Right atrium auricular region (tissue), 2 donors: ENCODE results near the gene USP31. TPM values are rescaled to one million over a fixed set of nuclear protein-coding genes. Genes with fewer than 3 reads are reported as not detected.

Experiments used
- DNase-seq: peaks from one replicate; pipeline ENCODE4 v3.0.0-alpha.2; 2019; ENCODE audit warnings: low spot score
- H3K27ac ChIP-seq, 2 donors: fragments of 200-600 bp; sonication (generic); 1 replicate in 1 of 2; 2 replicates in 1 of 2; pipeline ENCODE4 v1.5.1; 2016 to 2019
- H3K27me3 ChIP-seq, 2 donors: fragments of 200-600 bp; sonication (generic); one replicate each; pipeline versions ENCODE4 v1.5.1 to v1.6.0; 2017 to 2019
- H3K36me3 ChIP-seq: fragments of 200-600 bp; sonication (generic); one replicate; pipeline ENCODE4 v1.5.1; 2016
- H3K4me1 ChIP-seq, 2 donors: fragments of 200-600 bp; sonication (generic); one replicate each; pipeline versions ENCODE4 v1.5.1 to v1.6.0; 2017 to 2019
- H3K4me3 ChIP-seq, 2 donors: fragments of 200-600 bp; sonication (generic); 1 replicate in 1 of 2; 2 replicates in 1 of 2; pipeline ENCODE4 v1.5.1; 2017 to 2019; ENCODE audit warnings: mild to moderate bottlenecking in 1 of 2, moderate library complexity in 1 of 2
- H3K9me3 ChIP-seq, 2 donors: fragments of 200-600 bp; sonication (generic); one replicate each; pipeline ENCODE4 v1.5.1; 2019
- CTCF ChIP-seq, 2 donors: fragments of 200-600 bp; sonication (generic); IDR thresholded peaks; one replicate each; pipeline ENCODE4 v1.5.1; 2019; ENCODE audit warnings: antibody characterized with exemption in 2 of 2
- total RNA-seq, 2 donors: library from RNA; depleted of rRNA; stranded (reverse); fragments of >200 nt; gene quantifications; one replicate each; pipeline ENCODE4 v1.1.0, GENCODE V29; 2016

USP31 gene
- total RNA-seq, 2 donors from 2014 or later = 19.7 to 29.0 TPM

GRCh38 chr16:23015580-23015979 is 133.7 kb downstream of the USP31 start:
- Histone ChIP-seq H3K9me3 (no peaks in the 10 kb centered on the region), H3K4me3 (no peak overlapping the region), H3K4me1 (no peaks in the 10 kb centered on the region), H3K27me3 (no peaks in the 10 kb centered on the region), H3K36me3 (no peaks in the 10 kb centered on the region), H3K27ac (no peak overlapping the region)
- no peak for DNase-seq
- TF ChIP-seq CTCF (IDR thresholded peaks at IDR 0.05) = no peak

GRCh38 chr16:23014592-23014991 is 134.7 kb downstream of the USP31 start:
- no peak for TF ChIP-seq CTCF (IDR thresholded peaks at IDR 0.05)
- no peaks in the 10 kb centered on the region for H3K27me3 ChIP-seq
- H3K36me3 ChIP-seq = no peaks in the 10 kb centered on the region
- H3K9me3 ChIP-seq = no peaks in the 10 kb centered on the region
- H3K4me3 ChIP-seq = no peak overlapping the region
- no peak overlapping the region for H3K27ac ChIP-seq
- DNase-seq = no peak
- H3K4me1 ChIP-seq = no peaks in the 10 kb centered on the region

Other genes with a start within 250 kb of the USP31 start
- gene SCNN1G, start 33.3 kb upstream of the USP31 start, total RNA-seq = not detected
- under 1 TPM; 0.16 to 0.26 TPM for gene SCNN1B, start 152.8 kb upstream of the USP31 start, total RNA-seq